H9 (cell line): ENCODE data around the gene GLOD4. TPM values are rescaled to one million over a fixed set of nuclear protein-coding genes. Genes with fewer than 3 reads are reported as not detected.

Source experiments
- DNase-seq: peaks from one replicate; pipeline ENCODE4 v3.0.0-alpha.2; 2017
- H2AFZ ChIP-seq: one replicate; pipeline ENCODE4 v1.6.1; 2013; ENCODE audit warnings: mild to moderate bottlenecking, low read length, control low read depth, moderate library complexity
- H2AK5ac ChIP-seq: 2 replicates; pipeline ENCODE4 v1.6.1; 2013; ENCODE audit warnings: low read length, control low read depth, mixed read lengths; ENCODE audit not compliant: insufficient read length
- H2BK120ac ChIP-seq: one replicate; pipeline ENCODE4 v1.6.1; 2013; ENCODE audit warnings: low read depth, mild to moderate bottlenecking, low read length, control low read depth, inconsistent platforms; ENCODE audit not compliant: poor library complexity, severe bottlenecking
- H2BK12ac ChIP-seq: 2 replicates; pipeline ENCODE4 v1.6.1; 2013; ENCODE audit warnings: low read length, control low read depth, mixed read lengths, low read depth; ENCODE audit not compliant: insufficient read length
- H2BK15ac ChIP-seq: 2 replicates; pipeline ENCODE4 v1.6.1; 2013; ENCODE audit warnings: low read depth, low read length, control low read depth
- H2BK20ac ChIP-seq: one replicate; pipeline ENCODE4 v1.6.1; 2013; ENCODE audit warnings: low read depth, mild to moderate bottlenecking, low read length, control low read depth, inconsistent platforms; ENCODE audit not compliant: poor library complexity, severe bottlenecking
- H2BK5ac ChIP-seq: 2 replicates; pipeline ENCODE4 v1.6.1; 2013; ENCODE audit warnings: low read length, control low read depth, mixed read lengths; ENCODE audit not compliant: insufficient read length
- H3K14ac ChIP-seq: 2 replicates; pipeline ENCODE4 v1.6.1; 2013; ENCODE audit warnings: low read length, control low read depth; ENCODE audit not compliant: insufficient read depth
- H3K18ac ChIP-seq: 2 replicates; pipeline ENCODE4 v1.6.1; 2013; ENCODE audit warnings: low read depth, mild to moderate bottlenecking, mixed read lengths, low read length, control low read depth; ENCODE audit not compliant: insufficient read length
- H3K23ac ChIP-seq: 2 replicates; pipeline ENCODE4 v1.6.1; 2013; ENCODE audit warnings: low read length, control low read depth, mixed read lengths, low read depth; ENCODE audit not compliant: insufficient read length
- H3K23me2 ChIP-seq: 2 replicates; pipeline ENCODE4 v1.6.1; 2013; ENCODE audit warnings: low read depth, mild to moderate bottlenecking, mixed read lengths, low read length, control low read depth; ENCODE audit not compliant: insufficient read length, poor library complexity, severe bottlenecking
- H3K27ac ChIP-seq: 2 replicates; pipeline ENCODE4 v1.5.1; 2013; ENCODE audit warnings: low read length, control low read depth, mixed read lengths, low read depth; ENCODE audit not compliant: insufficient read length
- H3K27me3 ChIP-seq: 2 replicates; pipeline ENCODE4 v1.6.1; 2013; ENCODE audit warnings: low read length, control low read depth, inconsistent platforms; ENCODE audit not compliant: insufficient read depth
- H3K4ac ChIP-seq: 2 replicates; pipeline ENCODE4 v1.6.1; 2013; ENCODE audit warnings: low read depth, mild to moderate bottlenecking, control low read depth, inconsistent platforms, low read length, moderate library complexity
- H3K4me1 ChIP-seq: 2 replicates; pipeline ENCODE4 v1.6.1; 2013; ENCODE audit warnings: low read length, control low read depth, inconsistent platforms; ENCODE audit not compliant: insufficient read depth
- H3K4me2 ChIP-seq: 2 replicates; pipeline ENCODE4 v1.6.1; 2013; ENCODE audit warnings: low read length, control low read depth, mixed read lengths; ENCODE audit not compliant: insufficient read length, insufficient read depth
- H3K56ac ChIP-seq: 2 replicates; pipeline ENCODE4 v1.6.1; 2013; ENCODE audit warnings: low read depth, mild to moderate bottlenecking, mixed read lengths, low read length, control low read depth; ENCODE audit not compliant: insufficient read length
- H3K79me1 ChIP-seq: 2 replicates; pipeline ENCODE4 v1.6.1; 2013; ENCODE audit warnings: low read depth, mild to moderate bottlenecking, moderate library complexity, low read length, control low read depth, inconsistent platforms; ENCODE audit not compliant: insufficient read depth, poor library complexity, severe bottlenecking
- H3K79me2 ChIP-seq: 2 replicates; pipeline ENCODE4 v1.6.1; 2013; ENCODE audit warnings: low read length, control low read depth, inconsistent platforms; ENCODE audit not compliant: insufficient read depth
- H3K9ac ChIP-seq: 2 replicates; pipeline ENCODE4 v1.6.1; 2013; ENCODE audit warnings: low read length, control low read depth, mixed read lengths; ENCODE audit not compliant: insufficient read length; ENCODE audit errors: extremely low read depth
- H3K9me3 ChIP-seq: one replicate; pipeline ENCODE4 v1.6.1; 2013; ENCODE audit warnings: low read depth, low read length, inconsistent platforms; ENCODE audit not compliant: control insufficient read depth
- H3T11ph ChIP-seq: one replicate; pipeline ENCODE4 v1.6.1; 2013; ENCODE audit warnings: mild to moderate bottlenecking, low read length, control low read depth, inconsistent platforms
- H4K20me1 ChIP-seq: one replicate; pipeline ENCODE4 v1.6.1; 2013; ENCODE audit not compliant: control insufficient read depth, insufficient read length, insufficient read depth
- H4K5ac ChIP-seq: 2 replicates; pipeline ENCODE4 v1.6.1; 2013; ENCODE audit warnings: low read depth, mild to moderate bottlenecking, mixed read lengths, low read length, control low read depth; ENCODE audit not compliant: insufficient read length
- H4K8ac ChIP-seq: replicated peaks from 2 replicates; pipeline ENCODE4 v1.6.1; 2013; ENCODE audit warnings: low read length, control low read depth, mixed read lengths, low read depth; ENCODE audit not compliant: insufficient read length
- H4K91ac ChIP-seq: 2 replicates; pipeline ENCODE4 v1.6.1; 2013; ENCODE audit warnings: low read depth, mild to moderate bottlenecking, moderate library complexity, mixed read lengths, low read length, control low read depth; ENCODE audit not compliant: insufficient read length
- H3K27ac Mint-ChIP-seq, 3 experiments: 2 replicates in 2 of 3; 3 replicates in 1 of 3; pipeline ENCODE4 v1.8.0; 2020 to 2021; ENCODE audit warnings: mixed read lengths in 3 of 3, mild to moderate bottlenecking in 1 of 3, moderate library complexity in 1 of 3
- H3K27me3 Mint-ChIP-seq: 2 replicates; pipeline ENCODE4 v1.8.0; 2021; ENCODE audit warnings: low read depth, mild to moderate bottlenecking, moderate library complexity, mixed read lengths
- H3K36me3 Mint-ChIP-seq, 3 experiments: 2 replicates in 2 of 3; 3 replicates in 1 of 3; pipeline ENCODE4 v1.8.0; 2020 to 2021; ENCODE audit warnings: low read depth in 3 of 3, mixed read lengths in 3 of 3; ENCODE audit not compliant: insufficient read depth in 1 of 3
- H3K4me1 Mint-ChIP-seq, 2 experiments: 2 replicates each; pipeline ENCODE4 v1.8.0; 2020; ENCODE audit warnings: mixed read lengths in 2 of 2
- H3K4me3 Mint-ChIP-seq, 2 experiments: 2 replicates in 1 of 2; 3 replicates in 1 of 2; pipeline ENCODE4 v1.8.0; 2020 to 2021; ENCODE audit warnings: mild to moderate bottlenecking in 2 of 2, mixed read lengths in 2 of 2, moderate library complexity in 1 of 2
- H3K9me3 Mint-ChIP-seq, 2 experiments: 2 replicates in 1 of 2; 3 replicates in 1 of 2; pipeline ENCODE4 v1.8.0; 2020; ENCODE audit warnings: mild to moderate bottlenecking in 2 of 2, mixed read lengths in 2 of 2, moderate library complexity in 1 of 2
- CTCF ChIP-seq: fragments of 200-600 bp; sonication (generic); conservative IDR thresholded peaks from 3 replicates; pipeline ENCODE4 v1.8.0; 2021; ENCODE audit warnings: antibody characterized with exemption, mild to moderate bottlenecking
- WGBS: extraction: QIAGEN DNeasy Blood & Tissue Kit; methylation state at CpG from one replicate; pipeline ENCODE4 v1.1.7; 2013; ENCODE audit warnings: missing lambda C conversion rate, low lambda C conversion rate, mixed read lengths; ENCODE audit not compliant: insufficient read length; ENCODE audit errors: extremely low coverage; 5-methylcytosine and 5-hydroxymethylcytosine counted together
- total RNA-seq: library from RNA; stranded (reverse); gene quantifications from 2 replicates; pipeline ENCODE4 v1.2.1, GENCODE V29; 2021

GLOD4 gene
- total RNA-seq, 1 experiment from 2014 or later, result 106 TPM

- no peak for TF ChIP-seq CTCF
- Mint-ChIP-seq H3K4me1 (peaks cover 7 to 11% of the 10 kb centered on the region in 2 experiments), H3K4me3 (no peak overlapping the region), H3K27ac (no peak overlapping the region), H3K27me3 (no peaks in the 10 kb centered on the region; the same call in 1 of the 2 replicates), H3K9me3 (no peaks in the 10 kb centered on the region; a peak in 1 of 5 replicates), H3K36me3 (no peaks in the 10 kb centered on the region)
- no peak overlapping the region for H2AK5ac ChIP-seq
- H3K79me1 ChIP-seq, result peaks cover 3% of the 10 kb centered on the region
- no peak overlapping the region for H2BK20ac ChIP-seq
- H3T11ph ChIP-seq, result no peak overlapping the region
- H3K4me1 ChIP-seq, result no peaks in the 10 kb centered on the region
- no peak overlapping the region for H3K9ac ChIP-seq
- no peaks in the 10 kb centered on the region for H4K20me1 ChIP-seq
- H3K23me2 ChIP-seq, result peaks cover 5% of the 10 kb centered on the region
- H2BK12ac ChIP-seq, result no peak overlapping the region
- H3K18ac ChIP-seq, result no peak overlapping the region
- no peak overlapping the region for H3K27ac ChIP-seq
- no peaks in the 10 kb centered on the region for H3K9me3 ChIP-seq
- H3K23ac ChIP-seq, result no peak overlapping the region
- H4K5ac ChIP-seq, result no peak overlapping the region
- no CpG with 5 or more reads among the region's 5 CpGs for WGBS
- H2AFZ ChIP-seq, result no peak overlapping the region
- H3K56ac ChIP-seq, result no peak overlapping the region
- H3K4me2 ChIP-seq, result no peak overlapping the region
- H3K14ac ChIP-seq, result no peak overlapping the region
- H3K4ac ChIP-seq, result no peak overlapping the region
- H3K79me2 ChIP-seq, result no peaks in the 10 kb centered on the region
- H2BK120ac ChIP-seq, result no peak overlapping the region
- H2BK15ac ChIP-seq, result no peak overlapping the region
- H4K8ac ChIP-seq, result no peak overlapping the region
- no peaks in the 10 kb centered on the region for H3K27me3 ChIP-seq
- no peak for DNase-seq
- no peak overlapping the region for H4K91ac ChIP-seq
- H2BK5ac ChIP-seq, result no peak overlapping the region
These were observed 64.0 kb downstream of the GLOD4 start for GRCh38 chr17:718075-718474.

Other genes with a start within 250 kb of the GLOD4 start
- 56.2 and 57.0 TPM in 2 replicates for gene VPS53, start 67.4 kb downstream of the GLOD4 start, total RNA-seq
- gene TLCD3A, start 49.7 kb downstream of the GLOD4 start, total RNA-seq, result 27.3 and 29.6 TPM in 2 replicates
- gene GEMIN4, start 30.0 kb downstream of the GLOD4 start, total RNA-seq, result 54.7 and 56.8 TPM in 2 replicates
- 24.3 and 25.3 TPM in 2 replicates for gene MRM3, start 73 bp upstream of the GLOD4 start, total RNA-seq
- gene NXN, start 197.5 kb upstream of the GLOD4 start, total RNA-seq, result 91.7 and 93.6 TPM in 2 replicates
- 23.0 and 23.7 TPM in 2 replicates for gene TIMM22, start 214.8 kb upstream of the GLOD4 start, total RNA-seq